ENCODE data around the gene PRB2.
"Not testable (repeated sequence)": the region's sequence is repeated elsewhere in the genome, so short reads cannot be mapped to it uniquely, and the experiment has no call there.

Gene PRB2

DNA sequence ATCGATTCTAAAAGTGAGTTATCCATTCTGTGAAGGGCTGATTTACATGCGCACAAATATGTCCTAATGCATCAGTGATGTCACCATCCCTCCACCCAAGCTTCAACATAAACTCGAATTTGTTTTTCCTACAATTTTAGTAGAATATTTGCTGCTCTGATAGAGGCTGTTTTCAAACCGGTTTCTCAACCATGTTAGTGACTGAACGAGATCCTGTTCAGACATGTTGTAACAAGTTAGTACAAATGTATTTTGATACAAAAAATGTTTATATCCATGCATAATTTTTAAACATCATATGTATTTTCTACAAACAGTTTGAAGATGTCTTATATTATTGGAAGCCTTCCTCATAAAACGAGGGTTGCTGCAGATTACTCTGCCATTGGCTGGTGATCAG lies 12.7 kb upstream of the PRB2 start:
- Histone ChIP-seq H3K36me3 (no peaks in the 10 kb centered on the region), H3K9me3 (ENCODE audit: severe bottlenecking) (peaks cover 3% of the 10 kb centered on the region), H3K4me3 (ENCODE audit: low read depth, low read length) (no peak overlapping the region), H3K27me3 (ENCODE audit: insufficient read depth, low read depth, severe bottlenecking) (peaks cover 9% of the 10 kb centered on the region), H3K27ac (no peak overlapping the region)
- TF ChIP-seq, protein P1, sequence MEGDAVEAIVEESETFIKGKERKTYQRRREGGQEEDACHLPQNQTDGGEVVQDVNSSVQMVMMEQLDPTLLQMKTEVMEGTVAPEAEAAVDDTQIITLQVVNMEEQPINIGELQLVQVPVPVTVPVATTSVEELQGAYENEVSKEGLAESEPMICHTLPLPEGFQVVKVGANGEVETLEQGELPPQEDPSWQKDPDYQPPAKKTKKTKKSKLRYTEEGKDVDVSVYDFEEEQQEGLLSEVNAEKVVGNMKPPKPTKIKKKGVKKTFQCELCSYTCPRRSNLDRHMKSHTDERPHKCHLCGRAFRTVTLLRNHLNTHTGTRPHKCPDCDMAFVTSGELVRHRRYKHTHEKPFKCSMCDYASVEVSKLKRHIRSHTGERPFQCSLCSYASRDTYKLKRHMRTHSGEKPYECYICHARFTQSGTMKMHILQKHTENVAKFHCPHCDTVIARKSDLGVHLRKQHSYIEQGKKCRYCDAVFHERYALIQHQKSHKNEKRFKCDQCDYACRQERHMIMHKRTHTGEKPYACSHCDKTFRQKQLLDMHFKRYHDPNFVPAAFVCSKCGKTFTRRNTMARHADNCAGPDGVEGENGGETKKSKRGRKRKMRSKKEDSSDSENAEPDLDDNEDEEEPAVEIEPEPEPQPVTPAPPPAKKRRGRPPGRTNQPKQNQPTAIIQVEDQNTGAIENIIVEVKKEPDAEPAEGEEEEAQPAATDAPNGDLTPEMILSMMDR (IDR thresholded peaks at IDR 0.05; ENCODE audit: low read depth, low read length): no peak
- no peak for DNase-seq

DNA sequence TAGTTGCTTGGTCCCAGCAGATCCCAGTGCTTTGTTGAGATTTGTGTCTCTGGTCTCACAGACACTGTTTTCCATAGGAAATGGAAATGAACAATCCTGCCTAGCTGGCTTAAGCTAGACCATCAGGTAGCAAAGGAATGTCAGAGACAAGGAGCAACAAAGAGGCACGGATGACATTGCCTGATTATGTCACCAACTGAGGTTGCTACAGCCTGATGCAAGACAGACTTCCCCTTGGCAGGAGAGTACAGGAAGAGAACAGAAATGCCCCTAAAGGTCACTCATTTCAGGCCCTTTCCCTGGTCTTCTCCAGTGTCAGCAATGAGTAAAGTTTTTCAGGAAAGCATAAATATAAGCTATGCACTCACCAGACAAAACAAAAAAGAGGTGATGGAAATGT lies 2.0 kb upstream of the PRB2 start:
- TF ChIP-seq, protein P1 (IDR thresholded peaks at IDR 0.05; ENCODE audit: low read depth, low read length): no peak
- no peaks in the 10 kb centered on the region for H3K36me3 ChIP-seq
- DNase-seq: no peak
- H3K27me3 ChIP-seq (ENCODE audit: insufficient read depth, low read depth, severe bottlenecking): peaks cover 7% of the 10 kb centered on the region
- H3K9me3 ChIP-seq (ENCODE audit: severe bottlenecking): no peaks in the 10 kb centered on the region
- no peak overlapping the region for H3K4me3 ChIP-seq (ENCODE audit: low read depth, low read length)
- H3K27ac ChIP-seq: no peak overlapping the region

DNA sequence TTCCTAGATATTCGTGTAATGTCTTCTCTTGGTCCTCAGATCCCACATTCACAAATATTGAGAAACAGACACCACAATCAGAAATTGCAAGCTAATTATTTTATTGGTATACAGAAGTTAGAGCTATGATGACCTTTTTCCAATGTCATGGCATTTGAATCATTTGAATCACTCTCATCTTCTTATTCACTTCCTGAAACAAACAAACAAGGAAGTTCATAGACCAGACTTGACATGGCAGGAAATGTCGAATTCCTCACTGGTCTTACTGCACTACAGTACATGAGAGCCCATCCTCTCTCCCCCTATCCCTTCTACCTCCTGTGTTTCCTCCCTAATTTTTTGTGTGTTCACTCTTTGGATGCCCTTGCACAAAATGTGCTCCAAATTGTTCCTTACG lies 3.9 kb downstream of the PRB2 start:
- not testable (repeated sequence) for H3K9me3 ChIP-seq (ENCODE audit: severe bottlenecking); H3K36me3 ChIP-seq; H3K4me3 ChIP-seq (ENCODE audit: low read depth, low read length); H3K27ac ChIP-seq; DNase-seq
- H3K27me3 ChIP-seq (ENCODE audit: insufficient read depth, low read depth, severe bottlenecking): peaks cover 22% of the 10 kb centered on the region

DNA sequence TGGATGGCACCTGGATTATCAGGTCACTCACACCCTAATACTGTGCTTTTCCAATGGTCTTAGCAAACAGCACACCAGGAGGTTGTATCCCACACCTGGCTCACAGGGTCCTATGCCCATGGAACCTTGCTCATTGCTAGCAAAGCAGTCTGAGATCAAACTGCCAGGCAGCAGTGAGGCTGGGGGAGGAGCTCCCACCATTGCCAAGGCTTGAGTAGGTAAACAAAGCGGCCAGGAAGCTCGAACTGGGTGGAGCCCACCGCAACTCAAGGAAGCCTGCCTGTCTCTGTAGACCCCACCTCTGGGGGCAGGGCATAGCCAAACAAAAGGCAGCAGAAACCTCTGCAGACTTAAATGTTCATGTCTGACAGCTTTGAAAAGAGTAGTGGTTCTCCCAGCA lies 17.9 kb downstream of the PRB2 start:
- H3K27ac ChIP-seq; H3K27me3 ChIP-seq (ENCODE audit: insufficient read depth, low read depth, severe bottlenecking); H3K36me3 ChIP-seq; H3K9me3 ChIP-seq (ENCODE audit: severe bottlenecking); H3K4me3 ChIP-seq (ENCODE audit: low read depth, low read length); DNase-seq: not testable (repeated sequence)

DNA sequence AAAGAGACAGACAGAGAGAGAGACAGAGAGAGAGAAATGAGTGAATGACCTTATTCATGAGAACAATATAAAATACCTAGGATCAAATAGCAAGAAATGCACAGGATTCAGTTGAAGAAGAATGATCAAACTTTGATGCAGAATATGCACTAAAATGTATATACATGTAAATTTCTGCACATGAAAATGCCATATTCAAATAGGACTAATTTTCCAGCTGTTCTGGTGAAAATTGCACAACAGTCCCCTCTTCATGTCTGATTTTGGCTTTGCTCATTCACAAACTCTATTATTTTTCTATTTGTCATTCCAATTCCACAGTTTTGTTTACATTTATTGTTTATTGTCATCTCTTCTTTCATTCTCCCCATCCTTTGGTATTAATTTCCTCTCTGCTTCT lies 34.2 kb downstream of the PRB2 start:
- no peaks in the 10 kb centered on the region for H3K27me3 ChIP-seq (ENCODE audit: insufficient read depth, low read depth, severe bottlenecking)
- TF ChIP-seq, protein P1 (IDR thresholded peaks at IDR 0.05; ENCODE audit: low read depth, low read length): no peak
- no peak for DNase-seq

DNA sequence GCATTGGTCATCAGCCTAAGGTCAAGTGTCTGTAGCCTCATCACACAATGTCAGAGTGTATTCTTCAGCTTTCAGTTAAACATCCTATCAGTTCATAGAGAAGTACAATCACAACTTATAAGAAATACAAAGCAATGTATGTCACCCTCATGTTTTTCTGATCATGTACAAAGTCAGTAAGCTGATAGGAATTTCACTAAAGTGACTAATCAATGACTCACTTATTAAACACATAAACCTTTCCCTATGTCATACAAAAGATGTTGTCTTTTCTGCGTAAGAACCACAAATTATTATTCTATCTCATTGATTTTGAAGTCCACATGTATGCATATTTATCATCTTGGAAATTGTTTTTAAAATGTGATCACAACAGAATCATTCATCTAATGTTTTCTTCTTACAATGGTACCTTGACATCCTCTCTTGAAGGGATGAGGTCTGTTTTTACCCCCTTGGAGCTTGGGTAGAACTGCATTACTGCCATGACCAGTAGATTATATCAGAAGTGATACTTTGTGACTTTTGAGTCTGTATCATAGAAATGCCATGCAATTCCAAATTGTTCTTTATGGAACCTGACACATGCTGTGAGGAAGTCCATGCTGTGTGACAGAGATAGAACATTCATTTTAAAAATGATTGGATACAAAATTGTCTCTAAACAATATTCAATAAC lies 35.0 kb downstream of the PRB2 start:
- H3K9me3 ChIP-seq (ENCODE audit: severe bottlenecking); DNase-seq; H3K27me3 ChIP-seq (ENCODE audit: insufficient read depth, low read depth, severe bottlenecking); H3K27ac ChIP-seq; H3K36me3 ChIP-seq; H3K4me3 ChIP-seq (ENCODE audit: low read depth, low read length): not testable (repeated sequence)

More for the DNA sequence above, 34.2 kb downstream of the PRB2 start:
- H3K4me3 ChIP-seq (ENCODE audit: low read depth, low read length): no peak overlapping the region
- H3K9me3 ChIP-seq (ENCODE audit: severe bottlenecking): no peaks in the 10 kb centered on the region
- H3K27ac ChIP-seq: no peak overlapping the region
- H3K36me3 ChIP-seq: no peaks in the 10 kb centered on the region

DNA sequence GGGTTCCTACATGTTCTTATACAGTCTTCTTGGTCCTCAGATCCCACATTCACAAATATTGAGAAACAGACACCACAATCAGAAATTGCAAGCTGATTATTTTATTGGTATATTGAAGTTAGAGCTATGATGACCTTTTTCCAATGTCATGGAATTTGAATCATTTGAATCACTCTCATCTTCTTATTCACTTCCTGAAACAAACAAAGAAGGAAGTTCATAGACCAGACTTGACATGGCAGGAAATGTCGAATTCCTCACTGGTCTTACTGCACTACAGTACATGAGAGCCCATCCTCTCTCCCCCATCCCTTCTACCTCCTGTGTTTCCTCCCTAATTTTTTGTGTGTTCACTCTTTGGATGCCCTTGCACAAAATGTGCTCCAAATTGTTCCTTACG lies 43.6 kb downstream of the PRB2 start:
- not testable (repeated sequence) for H3K9me3 ChIP-seq (ENCODE audit: severe bottlenecking); H3K27ac ChIP-seq; H3K4me3 ChIP-seq (ENCODE audit: low read depth, low read length); DNase-seq; H3K36me3 ChIP-seq
- peaks cover 32% of the 10 kb centered on the region for H3K27me3 ChIP-seq (ENCODE audit: insufficient read depth, low read depth, severe bottlenecking)

DNA sequence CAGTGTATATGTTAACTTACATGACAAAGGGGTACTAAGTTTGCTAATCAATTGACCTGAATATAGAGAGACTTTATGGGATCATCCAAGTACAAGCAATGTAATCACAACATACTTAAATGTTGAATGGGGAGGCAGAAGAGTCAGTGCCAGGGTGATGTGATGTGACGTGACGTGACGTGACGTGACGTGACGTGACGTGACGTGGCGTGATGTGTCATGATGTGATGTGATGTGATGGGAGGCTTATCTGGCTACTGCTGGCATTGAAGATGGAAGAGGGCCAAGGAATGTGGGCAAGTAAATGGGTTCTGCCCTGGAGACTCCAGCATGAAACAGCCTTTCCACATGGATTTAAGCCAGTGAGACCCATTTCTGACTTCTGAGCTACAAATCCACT lies 46.9 kb downstream of the PRB2 start:
- Histone ChIP-seq H3K27me3 (ENCODE audit: insufficient read depth, low read depth, severe bottlenecking) (peaks cover 44% of the 10 kb centered on the region), H3K36me3 (no peaks in the 10 kb centered on the region), H3K9me3 (ENCODE audit: severe bottlenecking) (no peaks in the 10 kb centered on the region), H3K4me3 (ENCODE audit: low read depth, low read length) (no peak overlapping the region), H3K27ac (no peak overlapping the region)
- TF ChIP-seq, protein P1 (IDR thresholded peaks at IDR 0.05; ENCODE audit: low read depth, low read length): no peak
- DNase-seq: no peak
